HEK293 (cell line): ENCODE results near the gene MFGE8.

ENCODE experiments used
- EGR2 ChIP-seq: fragments of 450-650 bp; formaldehyde crosslinking; IDR thresholded peaks from 2 replicates; pipeline ENCODE4 v1.5.1; 2016; ENCODE audit warnings: low read depth, missing biosample characterization, missing genetic modification characterization
- MEIS1 ChIP-seq: sonication (generic); formaldehyde crosslinking; IDR thresholded peaks from 2 replicates; pipeline ENCODE4 v1.8.1; 2022; ENCODE audit warnings: missing genetic modification reagents, mild to moderate bottlenecking, borderline replicate concordance
- OSR2 ChIP-seq: fragments of 450-650 bp; formaldehyde crosslinking; IDR thresholded peaks from 2 replicates; pipeline ENCODE4 v1.5.1; 2016; ENCODE audit warnings: missing biosample characterization, missing genetic modification characterization
- PATZ1 ChIP-seq: fragments of 450-650 bp; formaldehyde crosslinking; IDR thresholded peaks from 2 replicates; pipeline ENCODE4 v1.5.1; 2016; ENCODE audit warnings: missing biosample characterization, missing genetic modification characterization
- PBX3 ChIP-seq: sonication (generic); formaldehyde crosslinking; IDR thresholded peaks from 2 replicates; pipeline ENCODE4 v1.8.1; 2022; ENCODE audit warnings: mild to moderate bottlenecking, moderate library complexity, missing genetic modification reagents
- PRDM2 ChIP-seq: fragments of 450-650 bp; formaldehyde crosslinking; IDR thresholded peaks from 2 replicates; pipeline ENCODE4 v1.5.1; 2016; ENCODE audit warnings: missing biosample characterization, missing genetic modification characterization, borderline replicate concordance
- SP7 ChIP-seq: fragments of 450-650 bp; formaldehyde crosslinking; IDR thresholded peaks from 2 replicates; pipeline ENCODE4 v1.5.1; 2016; ENCODE audit warnings: missing biosample characterization, missing genetic modification characterization
- TRIM28 ChIP-seq: IDR thresholded peaks from 2 replicates; pipeline ENCODE4 v1.6.1; 2011; ENCODE audit warnings: low read length, control low read depth, borderline replicate concordance
- YY2 ChIP-seq: fragments of 450-650 bp; formaldehyde crosslinking; IDR thresholded peaks from 2 replicates; pipeline ENCODE4 v1.5.1; 2016; ENCODE audit warnings: missing biosample characterization, missing genetic modification characterization
- ZBTB8A ChIP-seq: fragments of 450-650 bp; formaldehyde crosslinking; IDR thresholded peaks from 2 replicates; pipeline ENCODE4 v1.5.1; 2016; ENCODE audit warnings: missing biosample characterization, missing genetic modification characterization
- ZNF175 ChIP-seq: fragments of 450-650 bp; formaldehyde crosslinking; IDR thresholded peaks from 2 replicates; pipeline ENCODE4 v1.5.1; 2016; ENCODE audit warnings: missing biosample characterization, missing genetic modification characterization
- ZNF19 ChIP-seq: fragments of 450-650 bp; formaldehyde crosslinking; IDR thresholded peaks from 2 replicates; pipeline ENCODE4; 2016; ENCODE audit warnings: missing biosample characterization, missing genetic modification characterization, low read depth
- ZNF211 ChIP-seq: fragments of 450-650 bp; formaldehyde crosslinking; IDR thresholded peaks from 2 replicates; pipeline ENCODE4 v1.5.1; 2016; ENCODE audit warnings: low read depth, missing biosample characterization, missing genetic modification characterization
- ZNF24 ChIP-seq: fragments of 450-650 bp; formaldehyde crosslinking; IDR thresholded peaks from 2 replicates; pipeline ENCODE4 v1.5.1; 2016; ENCODE audit warnings: missing biosample characterization, missing genetic modification characterization
- ZNF26 ChIP-seq: fragments of 450-650 bp; formaldehyde crosslinking; IDR thresholded peaks from 2 replicates; pipeline ENCODE4 v1.5.1; 2016; ENCODE audit warnings: missing biosample characterization, missing genetic modification characterization
- ZNF324 ChIP-seq: fragments of 450-650 bp; formaldehyde crosslinking; IDR thresholded peaks from 2 replicates; pipeline ENCODE4 v1.5.1; 2016; ENCODE audit warnings: missing biosample characterization, missing genetic modification characterization
- ZNF335 ChIP-seq: fragments of 450-650 bp; formaldehyde crosslinking; conservative IDR thresholded peaks from 2 replicates; pipeline ENCODE4 v1.5.1; 2016; ENCODE audit warnings: missing biosample characterization, missing genetic modification characterization
- ZNF366 ChIP-seq: fragments of 450-650 bp; formaldehyde crosslinking; conservative IDR thresholded peaks from 2 replicates; pipeline ENCODE4 v1.5.1; 2016; ENCODE audit warnings: missing biosample characterization, missing genetic modification characterization
- ZNF423 ChIP-seq: fragments of 450-650 bp; formaldehyde crosslinking; IDR thresholded peaks from 2 replicates; pipeline ENCODE4 v1.5.1; 2016; ENCODE audit warnings: missing biosample characterization, missing genetic modification characterization
- ZNF501 ChIP-seq: fragments of 450-650 bp; formaldehyde crosslinking; IDR thresholded peaks from 2 replicates; pipeline ENCODE4 v1.5.1; 2016; ENCODE audit warnings: missing biosample characterization, missing genetic modification characterization
- ZNF549 ChIP-seq: fragments of 450-650 bp; IDR thresholded peaks from 2 replicates; pipeline ENCODE4 v1.5.1; 2018; ENCODE audit warnings: missing biosample characterization, missing genetic modification characterization, mild to moderate bottlenecking, inconsistent platforms, moderate library complexity
- ZNF561 ChIP-seq: fragments of 450-650 bp; IDR thresholded peaks from 2 replicates; pipeline ENCODE4 v1.5.1; 2018; ENCODE audit warnings: missing biosample characterization, missing genetic modification characterization, borderline replicate concordance
- ZNF596 ChIP-seq: fragments of 450-650 bp; IDR thresholded peaks from 2 replicates; pipeline ENCODE4 v1.5.0; 2018; ENCODE audit warnings: missing biosample characterization, mild to moderate bottlenecking, missing genetic modification characterization, moderate library complexity
- ZNF623 ChIP-seq: fragments of 450-650 bp; formaldehyde crosslinking; IDR thresholded peaks from 2 replicates; pipeline ENCODE4 v1.5.1; 2016; ENCODE audit warnings: missing biosample characterization, missing genetic modification characterization
- ZSCAN18 ChIP-seq: fragments of 450-650 bp; formaldehyde crosslinking; IDR thresholded peaks from 2 replicates; pipeline ENCODE4 v1.5.1; 2016; ENCODE audit warnings: missing biosample characterization, missing genetic modification characterization
- ZSCAN5A ChIP-seq: fragments of 450-650 bp; formaldehyde crosslinking; IDR thresholded peaks from 2 replicates; pipeline ENCODE4 v1.5.1; 2016; ENCODE audit warnings: missing biosample characterization, missing genetic modification characterization

The MFGE8 gene

GRCh38 chr15:88913017-88913849 is at the start of gene MFGE8 (continued):
- TF ChIP-seq ZNF24 (tag by site-specific recombination): peak; percentile 24; the same call in 1 of the 2 replicates
- no peak for TF ChIP-seq ZNF549
- no peak for TF ChIP-seq ZNF211
- peak; percentile 73 for TF ChIP-seq SP7 (tag by site-specific recombination)
- peak; percentile 99 for TF ChIP-seq ZBTB8A
- TF ChIP-seq OSR2 (tag by site-specific recombination): no peak
- no peak for TF ChIP-seq ZNF19
- peak; percentile 85 for TF ChIP-seq ZNF423 (tag by site-specific recombination)
- peak; percentile 97 for TF ChIP-seq ZNF335 (tag by site-specific recombination)
- TF ChIP-seq YY2 (tag by site-specific recombination): no peak
- TF ChIP-seq ZNF501: 0 out of 2 replicates have a peak, but pooled peaks have one; percentile 28
- TF ChIP-seq TRIM28: no peak
- peak; percentile 23 for TF ChIP-seq ZNF366
- TF ChIP-seq ZNF324 (tag by site-specific recombination): 0 out of 2 replicates have a peak, but pooled peaks have one; percentile 24
- TF ChIP-seq EGR2 (tag by site-specific recombination): peak; percentile 90
- peak; percentile 68; the same call in 1 of the 2 replicates for TF ChIP-seq ZNF561 (tag by site-specific recombination)
- no peak for TF ChIP-seq PRDM2 (tag by site-specific recombination)
- no peak for TF ChIP-seq ZNF623 (tag by site-specific recombination)
- no peak for TF ChIP-seq ZNF596
- TF ChIP-seq PATZ1 (tag by site-specific recombination): peak; percentile 99
- no peak for TF ChIP-seq ZSCAN18 (tag by site-specific recombination)
- TF ChIP-seq ZNF175 (tag by site-specific recombination): no peak
- TF ChIP-seq ZSCAN5A (tag by site-specific recombination): 0 out of 2 replicates have a peak, but pooled peaks have one; percentile 9
- TF ChIP-seq MEIS1 (CRISPR knock-in tag): no peak
- TF ChIP-seq ZNF26 (tag by site-specific recombination): no peak
- TF ChIP-seq PBX3 (CRISPR knock-in tag): peak; percentile 91; the same call in 1 of the 2 replicates
